IMR-90 (cell line): Measurements from ENCODE around the gene CCDC150. TPM values are rescaled to one million over a fixed set of nuclear protein-coding genes. Genes with fewer than 3 reads are reported as not detected.

Experiments used
- ATAC-seq: fragments of 200-7000 bp; cut with Tn5 transposase; 2 replicates; pipeline ENCODE4 v1.9.1; 2020; ENCODE audit warnings: low read depth, mild to moderate bottlenecking, moderate library complexity
- BruUV-seq: library from RNA; stranded (reverse); fragments of 400-500 nt; replicated peaks from 2 replicates; lab custom pipeline; 2021; lab: Mats Ljungman, UMichigan
- CTCF ChIA-PET: fragments of 300-600 bp; formaldehyde crosslinking; extraction: SDS; loops from one replicate; lab custom pipeline; 2021; ENCODE audit warnings: antibody characterized with exemption; lab: Yijun Ruan, JAX
- POLR2A ChIA-PET: fragments of 300-600 bp; sonication (Branson Sonifier 250); formaldehyde crosslinking; loops from one replicate; lab custom pipeline; 2022; ENCODE audit warnings: antibody characterized with exemption; ENCODE audit not compliant: unreplicated experiment; lab: Charles Lee
- DNase-seq: peaks from one replicate; pipeline ENCODE4 v3.0.0; 2013
- H2AFZ ChIP-seq: replicated peaks from 2 replicates; pipeline ENCODE3; 2013; ENCODE audit warnings: low read length, mild to moderate bottlenecking; ENCODE audit not compliant: poor library complexity
- H2AK5ac ChIP-seq: 2 replicates; pipeline ENCODE4 v1.6.1; 2013; ENCODE audit warnings: low read depth, low read length, inconsistent platforms
- H2AK9ac ChIP-seq: replicated peaks from 2 replicates; pipeline ENCODE3; 2013; ENCODE audit warnings: mild to moderate bottlenecking, low read depth, low read length, moderate library complexity; ENCODE audit not compliant: poor library complexity
- H2BK120ac ChIP-seq: 2 replicates; pipeline ENCODE4 v1.6.1; 2013; ENCODE audit warnings: low read depth, low read length, inconsistent platforms
- H2BK15ac ChIP-seq: 3 replicates; pipeline ENCODE4 v1.6.1; 2013; ENCODE audit warnings: low read depth, low read length, inconsistent platforms
- H2BK20ac ChIP-seq: 2 replicates; pipeline ENCODE4 v1.6.1; 2013; ENCODE audit warnings: low read depth, mild to moderate bottlenecking, inconsistent platforms, low read length, moderate library complexity
- H2BK5ac ChIP-seq: 2 replicates; pipeline ENCODE4 v1.6.1; 2013; ENCODE audit warnings: mild to moderate bottlenecking, low read depth, low read length, inconsistent platforms; ENCODE audit not compliant: poor library complexity, severe bottlenecking
- H3K14ac ChIP-seq: replicated peaks from 2 replicates; pipeline ENCODE4 v1.6.1; 2013; ENCODE audit warnings: low read depth, low read length, inconsistent platforms
- H3K18ac ChIP-seq: 2 replicates; pipeline ENCODE4 v1.6.1; 2013; ENCODE audit warnings: low read depth, low read length, control low read depth
- H3K23ac ChIP-seq: 2 replicates; pipeline ENCODE4 v1.6.1; 2013; ENCODE audit warnings: low read depth, low read length, inconsistent platforms
- H3K27ac ChIP-seq: 2 replicates; pipeline ENCODE4 v1.5.1; 2013; ENCODE audit warnings: mild to moderate bottlenecking, control low read depth, low read length; ENCODE audit not compliant: insufficient read depth
- H3K27me3 ChIP-seq: 2 replicates; pipeline ENCODE4 v1.6.1; 2013; ENCODE audit warnings: low read length; ENCODE audit not compliant: control insufficient read depth, insufficient read depth
- H3K36me3 ChIP-seq: 2 replicates; pipeline ENCODE4 v1.6.1; 2013; ENCODE audit warnings: low read length, mixed read lengths; ENCODE audit not compliant: control insufficient read depth, insufficient read depth
- H3K4ac ChIP-seq: 2 replicates; pipeline ENCODE4 v1.6.1; 2013; ENCODE audit warnings: low read depth, low read length, inconsistent platforms
- H3K4me1 ChIP-seq: 2 replicates; pipeline ENCODE4 v1.6.1; 2013; ENCODE audit warnings: low read length, mixed read lengths; ENCODE audit not compliant: control insufficient read depth, insufficient read depth
- H3K4me2 ChIP-seq: 2 replicates; pipeline ENCODE4 v1.6.1; 2013; ENCODE audit warnings: low read depth, mild to moderate bottlenecking, control low read depth, low read length, moderate library complexity
- H3K4me3 ChIP-seq: 2 replicates; pipeline ENCODE4 v1.5.1; 2013; ENCODE audit warnings: low read depth, mild to moderate bottlenecking, control low read depth, low read length, moderate library complexity; ENCODE audit not compliant: insufficient read depth
- H3K56ac ChIP-seq: 2 replicates; pipeline ENCODE4 v1.6.1; 2013; ENCODE audit warnings: low read length, inconsistent platforms; ENCODE audit not compliant: insufficient read depth; ENCODE audit errors: extremely low read depth
- H3K79me1 ChIP-seq, 2 experiments: 2 replicates each; pipeline ENCODE4 v1.6.1; 2013; ENCODE audit warnings: low read length in 2 of 2, inconsistent platforms in 1 of 2, low read depth in 1 of 2
- H3K9ac ChIP-seq: 2 replicates; pipeline ENCODE4 v1.6.1; 2013; ENCODE audit warnings: low read depth, low read length, control low read depth
- H3K9me1 ChIP-seq: 2 replicates; pipeline ENCODE4 v1.6.1; 2013; ENCODE audit warnings: low read length, inconsistent platforms; ENCODE audit not compliant: insufficient read depth
- H3K9me3 ChIP-seq: 2 replicates; pipeline ENCODE4 v1.6.1; 2013; ENCODE audit warnings: low read length; ENCODE audit not compliant: control insufficient read depth, insufficient read depth
- H4K20me1 ChIP-seq: 2 replicates; pipeline ENCODE4 v1.6.1; 2013; ENCODE audit warnings: low read length, inconsistent platforms; ENCODE audit not compliant: insufficient read depth
- H4K5ac ChIP-seq: 2 replicates; pipeline ENCODE4 v1.6.1; 2013; ENCODE audit warnings: mild to moderate bottlenecking, low read depth, low read length, control low read depth
- H4K8ac ChIP-seq, 2 experiments: 2 replicates each; pipeline ENCODE4 v1.6.1; 2013; ENCODE audit warnings: low read depth in 2 of 2, low read length in 2 of 2, control low read depth in 1 of 2, inconsistent platforms in 1 of 2
- H4K91ac ChIP-seq: 2 replicates; pipeline ENCODE4 v1.6.1; 2013; ENCODE audit warnings: low read depth, low read length, inconsistent platforms; ENCODE audit not compliant: insufficient read depth
- BHLHE40 ChIP-seq: fragments of 150-350 bp; IDR thresholded peaks from 2 replicates; pipeline ENCODE4 v1.6.1; 2016; ENCODE audit warnings: mild to moderate bottlenecking, low read depth, low read length
- CEBPB ChIP-seq: IDR thresholded peaks from 2 replicates; pipeline ENCODE4 v1.6.1; 2012; ENCODE audit warnings: low read depth, low read length, improper control_type of control experiment
- CHD1 ChIP-seq: IDR thresholded peaks from 2 replicates; pipeline ENCODE4 v1.6.1; 2012; ENCODE audit warnings: low read depth, low read length, improper control_type of control experiment
- FOS ChIP-seq: fragments of 150-350 bp; IDR thresholded peaks from 2 replicates; pipeline ENCODE4 v1.6.1; 2016; ENCODE audit warnings: low read depth, low read length
- MAFK ChIP-seq: IDR thresholded peaks from 2 replicates; pipeline ENCODE4 v1.6.1; 2012; ENCODE audit warnings: low read depth, low read length, improper control_type of control experiment
- MAZ ChIP-seq: IDR thresholded peaks from 2 replicates; pipeline ENCODE4 v1.6.1; 2012; ENCODE audit warnings: low read depth, mild to moderate bottlenecking, low read length, improper control_type of control experiment, moderate library complexity, borderline replicate concordance
- MXI1 ChIP-seq: IDR thresholded peaks from 2 replicates; pipeline ENCODE4 v1.6.1; 2012; ENCODE audit warnings: low read depth, mild to moderate bottlenecking, low read length, moderate library complexity, borderline replicate concordance
- NFE2L2 ChIP-seq: fragments of 150-350 bp; IDR thresholded peaks from 2 replicates; pipeline ENCODE4 v1.6.1; 2016; ENCODE audit warnings: low read depth, mild to moderate bottlenecking, low read length
- RAD21 ChIP-seq: IDR thresholded peaks from 2 replicates; pipeline ENCODE4 v1.6.1; 2012; ENCODE audit warnings: low read length, improper control_type of control experiment
- RCOR1 ChIP-seq: IDR thresholded peaks from 2 replicates; pipeline ENCODE4 v1.6.1; 2012; ENCODE audit warnings: mild to moderate bottlenecking, low read length, improper control_type of control experiment; ENCODE audit not compliant: insufficient replicate concordance
- dilution Hi-C: fragments of 300-500 bp; cut with HindIII; formaldehyde crosslinking; loops from one replicate; pipeline ENCODE4 v1.14.3; 2018; ENCODE audit warnings: low sequenced_read_pairs; ENCODE audit not compliant: unreplicated experiment
- in situ Hi-C: fragments of 300-500 bp; cut with MboI; formaldehyde crosslinking; loops from 3 replicates; pipeline ENCODE4 v1.14.3; 2019; ENCODE audit warnings: low sequenced_read_pairs, inconsistent platforms, mixed read lengths
- intact Hi-C: fragments of 100-400 bp; cut with micrococcal nuclease; formaldehyde crosslinking; loops from 2 replicates; pipeline ENCODE4 v1.10.0; 2022
- polyA plus RNA-seq, 3 experiments: library from polyadenylated mRNA; depleted of rRNA; stranded (reverse); fragments of >200 nt; gene quantifications; 2 replicates each; pipeline ENCODE4 v1.2.3, GENCODE V29; 2012; ENCODE audit warnings: low replicate concordance in 1 of 3
- total RNA-seq: library from RNA; depleted of rRNA; stranded (reverse); fragments of >200 nt; gene quantifications from 2 replicates; pipeline ENCODE4 v1.2.3, GENCODE V29; 2012
- TF ChIP-seq, protein P1 (sequence below): conservative IDR thresholded peaks from 2 replicates; pipeline ENCODE4 v1.5.1; 2012; ENCODE audit warnings: mild to moderate bottlenecking, low read depth, low read length, improper control_type of control experiment

Gene CCDC150
- total and polyA plus RNA-seq, 2 of the 4 experiments (the other 2 are of a cell fraction), result 3.8 to 4.3 TPM

DNA sequence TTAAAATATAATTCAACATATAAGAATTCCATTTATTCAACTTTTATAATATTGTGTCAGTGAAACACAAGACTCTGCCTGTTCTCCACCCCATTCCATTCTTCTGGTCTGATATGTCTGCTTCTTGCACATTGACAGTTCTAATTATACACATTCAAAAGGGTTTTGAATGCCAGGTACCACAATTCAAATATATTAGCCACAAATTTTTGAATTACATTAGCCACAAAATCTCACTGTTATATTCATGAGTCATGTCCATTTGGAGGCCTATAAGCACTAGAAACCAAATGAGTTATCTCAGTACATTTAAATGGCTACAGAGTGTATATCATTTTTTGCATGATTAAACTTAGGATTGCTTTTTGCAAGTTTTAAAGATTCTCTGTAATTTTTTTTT, 72.1 kb downstream of the CCDC150 start:
- Histone ChIP-seq H3K9ac (no peak overlapping the region), H3K27ac (no peak overlapping the region), H2AFZ (no peak overlapping the region), H3K4ac (no peak overlapping the region), H4K91ac (no peak overlapping the region), H3K18ac (no peak overlapping the region), H4K8ac (no peak overlapping the region), H3K23ac (no peak overlapping the region), H4K5ac (no peak overlapping the region), H3K9me3 (no peaks in the 10 kb centered on the region), H2AK5ac (no peak overlapping the region), H3K14ac (no peak overlapping the region), H3K79me1 (no peaks in the 10 kb centered on the region), H3K4me1 (no peaks in the 10 kb centered on the region), H2BK5ac (no peak overlapping the region), H3K56ac (no peak overlapping the region), H2AK9ac (no peak overlapping the region), H2BK120ac (no peak overlapping the region), H3K4me2 (no peak overlapping the region), H3K9me1 (no peaks in the 10 kb centered on the region), H3K36me3 (no peaks in the 10 kb centered on the region), H3K27me3 (no peaks in the 10 kb centered on the region), H2BK20ac (no peak overlapping the region), H4K20me1 (no peaks in the 10 kb centered on the region), H2BK15ac (no peak overlapping the region), H3K4me3 (no peak overlapping the region)
- ATAC-seq (no peak), DNase-seq (no peak)
- dilution Hi-C loops (no loop called here), intact Hi-C loops (no loop called here), in situ Hi-C loops (no loop called here)
- ChIA-PET CTCF (no interaction called here), POLR2A (no interaction called here)
- BruUV-seq, result no TSS peak
- TF ChIP-seq MXI1, result no peak
- TF ChIP-seq CHD1, result no peak
- TF ChIP-seq FOS, result no peak
- TF ChIP-seq NFE2L2, result no peak
- no peak for TF ChIP-seq MAFK
- TF ChIP-seq MAZ, result no peak
- no peak for TF ChIP-seq BHLHE40
- no peak for TF ChIP-seq CEBPB
- TF ChIP-seq RAD21, result no peak
- TF ChIP-seq, protein P1, sequence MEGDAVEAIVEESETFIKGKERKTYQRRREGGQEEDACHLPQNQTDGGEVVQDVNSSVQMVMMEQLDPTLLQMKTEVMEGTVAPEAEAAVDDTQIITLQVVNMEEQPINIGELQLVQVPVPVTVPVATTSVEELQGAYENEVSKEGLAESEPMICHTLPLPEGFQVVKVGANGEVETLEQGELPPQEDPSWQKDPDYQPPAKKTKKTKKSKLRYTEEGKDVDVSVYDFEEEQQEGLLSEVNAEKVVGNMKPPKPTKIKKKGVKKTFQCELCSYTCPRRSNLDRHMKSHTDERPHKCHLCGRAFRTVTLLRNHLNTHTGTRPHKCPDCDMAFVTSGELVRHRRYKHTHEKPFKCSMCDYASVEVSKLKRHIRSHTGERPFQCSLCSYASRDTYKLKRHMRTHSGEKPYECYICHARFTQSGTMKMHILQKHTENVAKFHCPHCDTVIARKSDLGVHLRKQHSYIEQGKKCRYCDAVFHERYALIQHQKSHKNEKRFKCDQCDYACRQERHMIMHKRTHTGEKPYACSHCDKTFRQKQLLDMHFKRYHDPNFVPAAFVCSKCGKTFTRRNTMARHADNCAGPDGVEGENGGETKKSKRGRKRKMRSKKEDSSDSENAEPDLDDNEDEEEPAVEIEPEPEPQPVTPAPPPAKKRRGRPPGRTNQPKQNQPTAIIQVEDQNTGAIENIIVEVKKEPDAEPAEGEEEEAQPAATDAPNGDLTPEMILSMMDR, result no peak
- TF ChIP-seq RCOR1, result no peak
